GM23338 (cell line): ENCODE measurements around the gene CNTN5. TPM values are rescaled to one million over a fixed set of nuclear protein-coding genes. Genes with fewer than 3 reads are reported as not detected.

Source experiments
- ATAC-seq: fragments of 200-7000 bp; cut with Tn5 transposase; 3 replicates; pipeline ENCODE4 v1.9.1; 2020
- DNase-seq: peaks from one replicate; pipeline ENCODE4 v3.0.0-alpha.2; 2015; ENCODE audit warnings: low spot score
- H2AFZ ChIP-seq: fragments of 200-600 bp; sonication (generic); 2 replicates; pipeline ENCODE4 v1.8.0; 2016; ENCODE audit warnings: antibody characterized with exemption, mild to moderate bottlenecking, moderate library complexity
- H3F3A ChIP-seq: fragments of 200-600 bp; sonication (generic); replicated peaks from 2 replicates; pipeline ENCODE4 v1.8.0; 2017; ENCODE audit warnings: antibody characterized with exemption, mixed run types, low read depth
- H3K27ac ChIP-seq: fragments of 200-600 bp; sonication (generic); 2 replicates; pipeline ENCODE4 v1.6.1; 2016; ENCODE audit warnings: low read depth
- H3K27me3 ChIP-seq: fragments of 200-600 bp; sonication (generic); 2 replicates; pipeline ENCODE4 v1.8.0; 2016; ENCODE audit warnings: mild to moderate bottlenecking, mixed run types, moderate library complexity; ENCODE audit not compliant: insufficient read depth
- H3K36me3 ChIP-seq: fragments of 200-600 bp; sonication (generic); 2 replicates; pipeline ENCODE4 v1.8.0; 2016; ENCODE audit warnings: mild to moderate bottlenecking; ENCODE audit not compliant: insufficient read depth
- H3K4me1 ChIP-seq: fragments of 200-600 bp; sonication (generic); 2 replicates; pipeline ENCODE4 v1.8.0; 2016; ENCODE audit warnings: mild to moderate bottlenecking, moderate library complexity; ENCODE audit not compliant: insufficient read depth
- H3K4me2 ChIP-seq: fragments of 200-600 bp; sonication (generic); 2 replicates; pipeline ENCODE4 v1.7.1; 2017; ENCODE audit warnings: mixed run types
- H3K4me3 ChIP-seq: fragments of 200-600 bp; sonication (generic); 2 replicates; pipeline ENCODE4 v1.6.1; 2016; ENCODE audit warnings: mixed run types
- H3K79me2 ChIP-seq: fragments of 200-600 bp; sonication (generic); replicated peaks from 2 replicates; pipeline ENCODE4 v1.8.0; 2017; ENCODE audit warnings: mild to moderate bottlenecking; ENCODE audit not compliant: insufficient read depth
- H3K9me2 ChIP-seq: fragments of 200-600 bp; sonication (generic); 2 replicates; pipeline ENCODE4 v1.8.0; 2017; ENCODE audit not compliant: insufficient read depth
- H4K20me1 ChIP-seq: fragments of 200-600 bp; sonication (generic); replicated peaks from 2 replicates; pipeline ENCODE4 v1.8.0; 2017; ENCODE audit warnings: mild to moderate bottlenecking; ENCODE audit not compliant: insufficient read depth
- H3K27ac Mint-ChIP-seq: 2 replicates; pipeline ENCODE4 v1.8.0; 2020; ENCODE audit warnings: inconsistent platforms, mild to moderate bottlenecking, moderate library complexity, mixed read lengths
- H3K27me3 Mint-ChIP-seq: 3 replicates; pipeline ENCODE4 v1.8.0; 2022; ENCODE audit warnings: low read depth, mild to moderate bottlenecking, moderate library complexity, mixed read lengths, inconsistent platforms; ENCODE audit not compliant: insufficient read depth, poor library complexity
- H3K36me3 Mint-ChIP-seq: 3 replicates; pipeline ENCODE4 v1.8.0; 2021; ENCODE audit warnings: low read depth, mild to moderate bottlenecking, inconsistent platforms, moderate library complexity, mixed read lengths
- H3K4me1 Mint-ChIP-seq: 3 replicates; pipeline ENCODE4 v1.8.0; 2020; ENCODE audit warnings: mild to moderate bottlenecking, inconsistent platforms, mixed read lengths
- H3K4me3 Mint-ChIP-seq: 3 replicates; pipeline ENCODE4 v1.8.0; 2021; ENCODE audit warnings: moderate library complexity, mild to moderate bottlenecking, inconsistent platforms, mixed read lengths
- H3K9me3 Mint-ChIP-seq: 3 replicates; pipeline ENCODE4 v1.8.0; 2020; ENCODE audit warnings: moderate library complexity, mild to moderate bottlenecking, inconsistent platforms, mixed read lengths
- EZH2 ChIP-seq: fragments of 200-600 bp; sonication (generic); IDR thresholded peaks from one replicate; pipeline ENCODE4 v1.8.0; 2017; ENCODE audit warnings: antibody characterized with exemption, mild to moderate bottlenecking, low read depth; ENCODE audit not compliant: unreplicated experiment
- EZH2phosphoT487 ChIP-seq: fragments of 200-600 bp; sonication (generic); IDR thresholded peaks from one replicate; pipeline ENCODE4 v1.8.1; 2018; ENCODE audit warnings: antibody characterized with exemption; ENCODE audit not compliant: unreplicated experiment
- JUNB ChIP-seq: IDR thresholded peaks from one replicate; pipeline ENCODE4 v1.6.1; 2016; ENCODE audit warnings: antibody characterized with exemption; ENCODE audit not compliant: unreplicated experiment
- NANOG ChIP-seq: IDR thresholded peaks from 2 replicates; pipeline ENCODE4 v1.6.1; 2016; ENCODE audit warnings: antibody characterized with exemption, borderline replicate concordance
- POLR2AphosphoS5 ChIP-seq: IDR thresholded peaks from 2 replicates; pipeline ENCODE4 v1.6.1; 2016; ENCODE audit warnings: antibody characterized with exemption, low read depth
- STAT1 ChIP-seq: IDR thresholded peaks from one replicate; pipeline ENCODE4 v1.6.1; 2016; ENCODE audit warnings: antibody characterized with exemption; ENCODE audit not compliant: unreplicated experiment
- ZNF114 ChIP-seq: fragments of 250-450 bp; sonication (Bioruptor Pico); IDR thresholded peaks from 2 replicates; pipeline ENCODE4 v1.5.0; 2020; ENCODE audit warnings: mild to moderate bottlenecking, moderate library complexity
- ZNF331 ChIP-seq: fragments of 250-450 bp; sonication (Bioruptor Pico); IDR thresholded peaks from 2 replicates; pipeline ENCODE4 v1.5.0; 2020; ENCODE audit warnings: low read depth, mild to moderate bottlenecking, moderate library complexity
- polyA plus RNA-seq: library from polyadenylated mRNA; unstranded; fragments of >200 nt; fragmentation: Nextera tagmentation; extraction: Ambion mirVana; gene quantifications from 2 replicates; pipeline ENCODE4 v1.2.1, GENCODE V29; 2016
- total RNA-seq: library from RNA; depleted of rRNA; stranded (reverse); fragments of >200 nt; shearing (Covaris generic); gene quantifications from 2 replicates; pipeline ENCODE4 v1.2.3, GENCODE V29; 2014
- TF ChIP-seq, protein P1 (sequence below): IDR thresholded peaks from one replicate; pipeline ENCODE4 v1.6.1; 2018; ENCODE audit warnings: antibody characterized with exemption; ENCODE audit not compliant: unreplicated experiment
- TF ChIP-seq, protein P2 (sequence below): IDR thresholded peaks from 2 replicates; pipeline ENCODE4 v1.6.1; 2016; ENCODE audit warnings: antibody characterized with exemption
- TF ChIP-seq, protein P3 (sequence below): fragments of 250-450 bp; sonication (Bioruptor Pico); IDR thresholded peaks from 2 replicates; pipeline ENCODE4 v1.5.0; 2020; ENCODE audit warnings: mild to moderate bottlenecking, moderate library complexity

The CNTN5 gene
- total and polyA plus RNA-seq, 2 experiments from 2014 or later = not detected

DNA sequence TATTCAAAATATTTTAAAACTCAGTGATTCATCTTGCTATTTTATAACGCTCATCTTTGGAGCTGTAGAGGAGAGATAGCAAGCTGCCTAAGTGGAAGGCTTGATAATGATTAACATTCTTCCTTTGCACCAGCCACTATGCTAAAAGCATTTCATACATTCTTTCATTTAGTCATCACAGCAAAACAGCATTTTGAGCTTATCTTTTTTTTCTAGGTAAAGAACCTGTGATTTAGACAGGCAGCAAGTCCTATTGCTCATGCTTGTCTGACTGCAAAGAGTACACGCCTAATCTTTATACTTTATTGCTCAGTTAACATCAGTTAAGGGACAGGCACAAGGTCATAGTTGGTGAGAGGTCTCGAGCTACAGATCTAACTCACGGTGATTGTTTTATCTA, 953.2 kb downstream of the CNTN5 start:
- Histone ChIP-seq H3K36me3 (no peaks in the 10 kb centered on the region), H3K79me2 (no peaks in the 10 kb centered on the region), H3K4me3 (no peak overlapping the region), H3K27ac (no peak overlapping the region), H4K20me1 (no peaks in the 10 kb centered on the region), H3K27me3 (no peaks in the 10 kb centered on the region), H3K4me1 (no peaks in the 10 kb centered on the region), H2AFZ (no peak overlapping the region), H3F3A (no peaks in the 10 kb centered on the region), H3K4me2 (no peak overlapping the region), H3K9me2 (0 out of 2 replicates have a peak, but pooled peaks cover 2% of the 10 kb centered on the region)
- no peak for DNase-seq
- no peak overlapping the region for H3K27ac Mint-ChIP-seq
- H3K27me3 Mint-ChIP-seq = no peaks in the 10 kb centered on the region
- H3K4me3 Mint-ChIP-seq = no peak overlapping the region
- peaks cover 5% of the 10 kb centered on the region for H3K4me1 Mint-ChIP-seq
- no peaks in the 10 kb centered on the region for H3K36me3 Mint-ChIP-seq
- no peaks in the 10 kb centered on the region; the same call in 2 of the 3 replicates for H3K9me3 Mint-ChIP-seq
- ATAC-seq = no peak
- TF ChIP-seq ZNF114 = no peak
- TF ChIP-seq ZNF331 (CRISPR knock-in tag) = no peak
- TF ChIP-seq EZH2 = no peak
- no peak for TF ChIP-seq EZH2phosphoT487
- no peak for TF ChIP-seq JUNB
- no peak for TF ChIP-seq POLR2AphosphoS5

DNA sequence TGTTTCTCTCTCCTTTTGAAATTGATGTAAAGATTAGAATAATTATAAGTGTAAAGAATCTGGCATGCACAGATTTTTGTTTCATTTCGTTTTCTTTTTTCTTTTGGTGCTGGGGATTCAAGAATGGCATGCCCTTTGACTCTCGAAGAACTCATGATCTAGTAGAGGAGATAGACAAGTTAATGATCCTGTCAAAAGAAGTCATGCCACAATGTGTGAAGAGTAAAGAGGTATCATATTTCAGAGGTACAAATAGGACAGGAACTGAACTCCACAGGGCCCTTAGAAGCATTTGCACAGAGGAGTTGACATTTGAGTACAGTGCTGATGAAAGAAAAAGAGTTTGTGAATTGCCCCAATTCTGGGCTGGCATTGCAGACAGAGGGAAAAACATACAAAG, 958.3 kb downstream of the CNTN5 start:
- Mint-ChIP-seq H3K27me3 (peaks cover 2% of the 10 kb centered on the region), H3K36me3 (no peaks in the 10 kb centered on the region), H3K4me3 (no peak overlapping the region), H3K27ac (no peak overlapping the region), H3K4me1 (peaks cover 8% of the 10 kb centered on the region), H3K9me3 (peaks cover under 1% of the 10 kb centered on the region; the same call in 2 of the 3 replicates)
- no peak overlapping the region for H3K4me2 ChIP-seq
- no peaks in the 10 kb centered on the region for H3K36me3 ChIP-seq
- DNase-seq (no peak), ATAC-seq (no peak)
- no peak overlapping the region for H3K4me3 ChIP-seq
- no peak overlapping the region for H3K27ac ChIP-seq
- 0 out of 2 replicates have a peak, but pooled peaks cover 2% of the 10 kb centered on the region for H3K9me2 ChIP-seq
- no peak overlapping the region for H2AFZ ChIP-seq
- H3K4me1 ChIP-seq = no peaks in the 10 kb centered on the region
- H4K20me1 ChIP-seq = no peaks in the 10 kb centered on the region; the same call in 1 of the 2 replicates
- H3F3A ChIP-seq = no peaks in the 10 kb centered on the region
- no peaks in the 10 kb centered on the region for H3K27me3 ChIP-seq
- H3K79me2 ChIP-seq = no peaks in the 10 kb centered on the region
- TF ChIP-seq STAT1 (no peak), EZH2phosphoT487 (no peak), POLR2AphosphoS5 (no peak), ZNF114 (no peak), JUNB (no peak), EZH2 (no peak), ZNF331 (CRISPR knock-in tag) (no peak), NANOG (no peak)
- TF ChIP-seq, protein P1, sequence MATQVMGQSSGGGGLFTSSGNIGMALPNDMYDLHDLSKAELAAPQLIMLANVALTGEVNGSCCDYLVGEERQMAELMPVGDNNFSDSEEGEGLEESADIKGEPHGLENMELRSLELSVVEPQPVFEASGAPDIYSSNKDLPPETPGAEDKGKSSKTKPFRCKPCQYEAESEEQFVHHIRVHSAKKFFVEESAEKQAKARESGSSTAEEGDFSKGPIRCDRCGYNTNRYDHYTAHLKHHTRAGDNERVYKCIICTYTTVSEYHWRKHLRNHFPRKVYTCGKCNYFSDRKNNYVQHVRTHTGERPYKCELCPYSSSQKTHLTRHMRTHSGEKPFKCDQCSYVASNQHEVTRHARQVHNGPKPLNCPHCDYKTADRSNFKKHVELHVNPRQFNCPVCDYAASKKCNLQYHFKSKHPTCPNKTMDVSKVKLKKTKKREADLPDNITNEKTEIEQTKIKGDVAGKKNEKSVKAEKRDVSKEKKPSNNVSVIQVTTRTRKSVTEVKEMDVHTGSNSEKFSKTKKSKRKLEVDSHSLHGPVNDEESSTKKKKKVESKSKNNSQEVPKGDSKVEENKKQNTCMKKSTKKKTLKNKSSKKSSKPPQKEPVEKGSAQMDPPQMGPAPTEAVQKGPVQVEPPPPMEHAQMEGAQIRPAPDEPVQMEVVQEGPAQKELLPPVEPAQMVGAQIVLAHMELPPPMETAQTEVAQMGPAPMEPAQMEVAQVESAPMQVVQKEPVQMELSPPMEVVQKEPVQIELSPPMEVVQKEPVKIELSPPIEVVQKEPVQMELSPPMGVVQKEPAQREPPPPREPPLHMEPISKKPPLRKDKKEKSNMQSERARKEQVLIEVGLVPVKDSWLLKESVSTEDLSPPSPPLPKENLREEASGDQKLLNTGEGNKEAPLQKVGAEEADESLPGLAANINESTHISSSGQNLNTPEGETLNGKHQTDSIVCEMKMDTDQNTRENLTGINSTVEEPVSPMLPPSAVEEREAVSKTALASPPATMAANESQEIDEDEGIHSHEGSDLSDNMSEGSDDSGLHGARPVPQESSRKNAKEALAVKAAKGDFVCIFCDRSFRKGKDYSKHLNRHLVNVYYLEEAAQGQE = no peak
- TF ChIP-seq, protein P2, sequence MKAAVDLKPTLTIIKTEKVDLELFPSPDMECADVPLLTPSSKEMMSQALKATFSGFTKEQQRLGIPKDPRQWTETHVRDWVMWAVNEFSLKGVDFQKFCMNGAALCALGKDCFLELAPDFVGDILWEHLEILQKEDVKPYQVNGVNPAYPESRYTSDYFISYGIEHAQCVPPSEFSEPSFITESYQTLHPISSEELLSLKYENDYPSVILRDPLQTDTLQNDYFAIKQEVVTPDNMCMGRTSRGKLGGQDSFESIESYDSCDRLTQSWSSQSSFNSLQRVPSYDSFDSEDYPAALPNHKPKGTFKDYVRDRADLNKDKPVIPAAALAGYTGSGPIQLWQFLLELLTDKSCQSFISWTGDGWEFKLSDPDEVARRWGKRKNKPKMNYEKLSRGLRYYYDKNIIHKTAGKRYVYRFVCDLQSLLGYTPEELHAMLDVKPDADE = no peak
- TF ChIP-seq, protein P3, sequence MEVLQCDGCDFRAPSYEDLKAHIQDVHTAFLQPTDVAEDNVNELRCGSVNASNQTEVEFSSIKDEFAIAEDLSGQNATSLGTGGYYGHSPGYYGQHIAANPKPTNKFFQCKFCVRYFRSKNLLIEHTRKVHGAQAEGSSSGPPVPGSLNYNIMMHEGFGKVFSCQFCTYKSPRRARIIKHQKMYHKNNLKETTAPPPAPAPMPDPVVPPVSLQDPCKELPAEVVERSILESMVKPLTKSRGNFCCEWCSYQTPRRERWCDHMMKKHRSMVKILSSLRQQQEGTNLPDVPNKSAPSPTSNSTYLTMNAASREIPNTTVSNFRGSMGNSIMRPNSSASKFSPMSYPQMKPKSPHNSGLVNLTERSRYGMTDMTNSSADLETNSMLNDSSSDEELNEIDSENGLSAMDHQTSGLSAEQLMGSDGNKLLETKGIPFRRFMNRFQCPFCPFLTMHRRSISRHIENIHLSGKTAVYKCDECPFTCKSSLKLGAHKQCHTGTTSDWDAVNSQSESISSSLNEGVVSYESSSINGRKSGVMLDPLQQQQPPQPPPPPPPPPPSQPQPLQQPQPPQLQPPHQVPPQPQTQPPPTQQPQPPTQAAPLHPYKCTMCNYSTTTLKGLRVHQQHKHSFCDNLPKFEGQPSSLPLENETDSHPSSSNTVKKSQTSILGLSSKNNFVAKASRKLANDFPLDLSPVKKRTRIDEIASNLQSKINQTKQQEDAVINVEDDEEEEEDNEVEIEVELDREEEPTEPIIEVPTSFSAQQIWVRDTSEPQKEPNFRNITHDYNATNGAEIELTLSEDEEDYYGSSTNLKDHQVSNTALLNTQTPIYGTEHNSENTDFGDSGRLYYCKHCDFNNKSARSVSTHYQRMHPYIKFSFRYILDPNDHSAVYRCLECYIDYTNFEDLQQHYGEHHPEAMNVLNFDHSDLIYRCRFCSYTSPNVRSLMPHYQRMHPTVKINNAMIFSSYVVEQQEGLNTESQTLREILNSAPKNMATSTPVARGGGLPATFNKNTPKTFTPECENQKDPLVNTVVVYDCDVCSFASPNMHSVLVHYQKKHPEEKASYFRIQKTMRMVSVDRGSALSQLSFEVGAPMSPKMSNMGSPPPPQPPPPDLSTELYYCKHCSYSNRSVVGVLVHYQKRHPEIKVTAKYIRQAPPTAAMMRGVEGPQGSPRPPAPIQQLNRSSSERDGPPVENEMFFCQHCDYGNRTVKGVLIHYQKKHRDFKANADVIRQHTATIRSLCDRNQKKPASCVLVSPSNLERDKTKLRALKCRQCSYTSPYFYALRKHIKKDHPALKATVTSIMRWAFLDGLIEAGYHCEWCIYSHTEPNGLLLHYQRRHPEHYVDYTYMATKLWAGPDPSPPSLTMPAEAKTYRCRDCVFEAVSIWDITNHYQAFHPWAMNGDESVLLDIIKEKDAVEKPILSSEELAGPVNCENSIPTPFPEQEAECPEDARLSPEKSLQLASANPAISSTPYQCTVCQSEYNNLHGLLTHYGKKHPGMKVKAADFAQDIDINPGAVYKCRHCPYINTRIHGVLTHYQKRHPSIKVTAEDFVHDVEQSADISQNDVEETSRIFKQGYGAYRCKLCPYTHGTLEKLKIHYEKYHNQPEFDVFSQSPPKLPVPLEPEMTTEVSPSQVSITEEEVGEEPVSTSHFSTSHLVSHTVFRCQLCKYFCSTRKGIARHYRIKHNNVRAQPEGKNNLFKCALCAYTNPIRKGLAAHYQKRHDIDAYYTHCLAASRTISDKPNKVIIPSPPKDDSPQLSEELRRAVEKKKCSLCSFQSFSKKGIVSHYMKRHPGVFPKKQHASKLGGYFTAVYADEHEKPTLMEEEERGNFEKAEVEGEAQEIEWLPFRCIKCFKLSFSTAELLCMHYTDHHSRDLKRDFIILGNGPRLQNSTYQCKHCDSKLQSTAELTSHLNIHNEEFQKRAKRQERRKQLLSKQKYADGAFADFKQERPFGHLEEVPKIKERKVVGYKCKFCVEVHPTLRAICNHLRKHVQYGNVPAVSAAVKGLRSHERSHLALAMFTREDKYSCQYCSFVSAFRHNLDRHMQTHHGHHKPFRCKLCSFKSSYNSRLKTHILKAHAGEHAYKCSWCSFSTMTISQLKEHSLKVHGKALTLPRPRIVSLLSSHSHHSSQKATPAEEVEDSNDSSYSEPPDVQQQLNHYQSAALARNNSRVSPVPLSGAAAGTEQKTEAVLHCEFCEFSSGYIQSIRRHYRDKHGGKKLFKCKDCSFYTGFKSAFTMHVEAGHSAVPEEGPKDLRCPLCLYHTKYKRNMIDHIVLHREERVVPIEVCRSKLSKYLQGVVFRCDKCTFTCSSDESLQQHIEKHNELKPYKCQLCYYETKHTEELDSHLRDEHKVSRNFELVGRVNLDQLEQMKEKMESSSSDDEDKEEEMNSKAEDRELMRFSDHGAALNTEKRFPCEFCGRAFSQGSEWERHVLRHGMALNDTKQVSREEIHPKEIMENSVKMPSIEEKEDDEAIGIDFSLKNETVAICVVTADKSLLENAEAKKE (CRISPR knock-in tag) = no peak
